Duodenal mucosa (tissue), 2 donors: ENCODE data around the gene DPYSL3.
"Not testable (repeated sequence)": the region's sequence is repeated elsewhere in the genome, so short reads cannot be mapped to it uniquely, and the experiment has no call there.

Experiments
- H3K27ac ChIP-seq: one replicate; pipeline ENCODE4 v1.7.0; 2013; ENCODE audit warnings: low read depth, low read length
- H3K27me3 ChIP-seq, 2 donors: one replicate each; pipeline ENCODE4 v1.7.0; 2013; ENCODE audit warnings: low read length in 2 of 2, control low read depth in 1 of 2; ENCODE audit not compliant: insufficient read depth in 2 of 2, control insufficient read depth in 1 of 2
- H3K36me3 ChIP-seq, 2 donors: one replicate each; pipeline ENCODE4 v1.7.0; 2013; ENCODE audit warnings: low read length in 2 of 2, control low read depth in 1 of 2; ENCODE audit not compliant: insufficient read depth in 2 of 2, control insufficient read depth in 1 of 2
- H3K4me1 ChIP-seq, 2 donors: one replicate each; pipeline ENCODE4 v1.7.0; 2013; ENCODE audit warnings: low read length in 2 of 2, control low read depth in 1 of 2; ENCODE audit not compliant: insufficient read depth in 2 of 2, control insufficient read depth in 1 of 2
- H3K4me3 ChIP-seq, 2 donors: one replicate each; pipeline ENCODE4 v1.7.0; 2013; ENCODE audit warnings: low read length in 2 of 2, low read depth in 1 of 2
- H3K9ac ChIP-seq, 2 donors: one replicate each; pipeline ENCODE4 v1.7.0; 2013; ENCODE audit warnings: low read length in 2 of 2, low read depth in 1 of 2
- H3K9me3 ChIP-seq, 2 donors: one replicate each; pipeline ENCODE4 v1.7.0; 2013; ENCODE audit warnings: low read length in 2 of 2, control low read depth in 1 of 2; ENCODE audit not compliant: control insufficient read depth in 1 of 2

The DPYSL3 gene

GRCh38 chr5:147509710-147510651, at the start of gene DPYSL3:
Gene DPYSL3, minus strand, starts transcription at chr5:147510068. Its CDS starts 210 bp downstream, at chr5:147509858.
- Histone ChIP-seq H3K27ac (peak within 1 kb of the TSS; percentile 16), H3K9me3 (no peaks in the 10 kb centered on the region), H3K9ac (peak within 1 kb of the TSS; percentile 45 to 53), H3K4me1 (peaks cover 3 to 4% of the 10 kb centered on the region in 2 donors), H3K4me3 (peak within 1 kb of the TSS; percentile 68 to 70), H3K36me3 (no peaks in the 10 kb centered on the region), H3K27me3 (peaks cover 19 to 31% of the 10 kb centered on the region in 2 donors)

- Histone ChIP-seq H3K9ac (no peak overlapping the region), H3K36me3 (no peaks in the 10 kb centered on the region), H3K4me1 (peaks cover 0 to 5% of the 10 kb centered on the region in 2 donors), H3K27me3 (no peaks in the 10 kb centered on the region), H3K4me3 (no peak overlapping the region), H3K9me3 (no peaks in the 10 kb centered on the region), H3K27ac (no peak overlapping the region)
Measured at GRCh38 chr5:147558826-147559225, 49.0 kb upstream of the DPYSL3 start.

- no peak overlapping the region for H3K27ac ChIP-seq
- H3K9me3 ChIP-seq = no peaks in the 10 kb centered on the region
- no peaks in the 10 kb centered on the region for H3K36me3 ChIP-seq
- no peak overlapping the region for H3K9ac ChIP-seq
- H3K27me3 ChIP-seq = no peaks in the 10 kb centered on the region
- H3K4me1 ChIP-seq = peaks cover 0 to 5% of the 10 kb centered on the region in 2 donors
- H3K4me3 ChIP-seq = no peak overlapping the region
Measured at GRCh38 chr5:147557876-147558745, 48.2 kb upstream of the DPYSL3 start.

GRCh38 chr5:147555176-147555575, 45.3 kb upstream of the DPYSL3 start:
- Histone ChIP-seq H3K27ac (peak overlapping the region; percentile 30), H3K4me1 (peaks cover 0 to 5% of the 10 kb centered on the region in 2 donors)

GRCh38 chr5:147554261-147554817, 44.5 kb upstream of the DPYSL3 start:
- Histone ChIP-seq H3K27me3 (no peaks in the 10 kb centered on the region), H3K27ac (peak overlapping the region; percentile 30), H3K9ac (no peak overlapping the region), H3K36me3 (no peaks in the 10 kb centered on the region), H3K4me3 (no peak overlapping the region), H3K4me1 (peaks cover 0 to 5% of the 10 kb centered on the region in 2 donors), H3K9me3 (no peaks in the 10 kb centered on the region)

More at GRCh38 chr5:147555176-147555575, 45.3 kb upstream of the DPYSL3 start:
- no peaks in the 10 kb centered on the region for H3K9me3 ChIP-seq
- no peak overlapping the region for H3K4me3 ChIP-seq
- no peaks in the 10 kb centered on the region for H3K27me3 ChIP-seq
- H3K36me3 ChIP-seq = no peaks in the 10 kb centered on the region
- H3K9ac ChIP-seq = no peak overlapping the region

GRCh38 chr5:147553817-147554216, 43.9 kb upstream of the DPYSL3 start:
- H3K9ac ChIP-seq, H3K4me1 ChIP-seq: not testable (repeated sequence)

GRCh38 chr5:147552897-147553296, 43.0 kb upstream of the DPYSL3 start:
- Histone ChIP-seq H3K4me3 (no peak overlapping the region), H3K4me1 (peaks cover 0 to 5% of the 10 kb centered on the region in 2 donors), H3K27ac (no peak overlapping the region), H3K27me3 (no peaks in the 10 kb centered on the region), H3K9me3 (no peaks in the 10 kb centered on the region), H3K36me3 (no peaks in the 10 kb centered on the region), H3K9ac (no peak overlapping the region)

More at GRCh38 chr5:147553817-147554216, 43.9 kb upstream of the DPYSL3 start:
- H3K27ac ChIP-seq = peak overlapping the region; percentile 38
- not testable (repeated sequence) for H3K27me3 ChIP-seq, H3K36me3 ChIP-seq, H3K4me3 ChIP-seq, H3K9me3 ChIP-seq

- Histone ChIP-seq H3K36me3 (no peaks in the 10 kb centered on the region), H3K27me3 (no peaks in the 10 kb centered on the region), H3K27ac (no peak overlapping the region), H3K4me3 (no peak overlapping the region), H3K4me1 (peaks cover 0 to 5% of the 10 kb centered on the region in 2 donors), H3K9ac (no peak overlapping the region), H3K9me3 (no peaks in the 10 kb centered on the region)
Measured at GRCh38 chr5:147551677-147552076, 41.8 kb upstream of the DPYSL3 start.

- Histone ChIP-seq H3K9ac (no peak overlapping the region), H3K27me3 (no peaks in the 10 kb centered on the region), H3K9me3 (no peaks in the 10 kb centered on the region), H3K36me3 (no peaks in the 10 kb centered on the region), H3K4me1 (no peaks in the 10 kb centered on the region), H3K4me3 (no peak overlapping the region), H3K27ac (no peak overlapping the region)
Measured at GRCh38 chr5:147547730-147548129, 37.9 kb upstream of the DPYSL3 start.
